H54 (cell line): ENCODE measurements around the gene CUEDC2.

Experiments used
- DNase-seq: peaks from one replicate; pipeline ENCODE4 v3.0.0; 2011; ENCODE audit warnings: low spot score, mixed read lengths; ENCODE audit not compliant: insufficient read length
- FAIRE-seq: peaks from 3 replicates; lab custom pipeline; 2011; peaks lifted over from hg19 to GRCh38; lab: Jason Lieb, UNC
- POLR2A ChIP-seq: IDR thresholded peaks from 2 replicates; pipeline ENCODE4 v1.6.1; 2011; ENCODE audit warnings: low read depth, mild to moderate bottlenecking, low read length

CUEDC2 gene

DNA sequence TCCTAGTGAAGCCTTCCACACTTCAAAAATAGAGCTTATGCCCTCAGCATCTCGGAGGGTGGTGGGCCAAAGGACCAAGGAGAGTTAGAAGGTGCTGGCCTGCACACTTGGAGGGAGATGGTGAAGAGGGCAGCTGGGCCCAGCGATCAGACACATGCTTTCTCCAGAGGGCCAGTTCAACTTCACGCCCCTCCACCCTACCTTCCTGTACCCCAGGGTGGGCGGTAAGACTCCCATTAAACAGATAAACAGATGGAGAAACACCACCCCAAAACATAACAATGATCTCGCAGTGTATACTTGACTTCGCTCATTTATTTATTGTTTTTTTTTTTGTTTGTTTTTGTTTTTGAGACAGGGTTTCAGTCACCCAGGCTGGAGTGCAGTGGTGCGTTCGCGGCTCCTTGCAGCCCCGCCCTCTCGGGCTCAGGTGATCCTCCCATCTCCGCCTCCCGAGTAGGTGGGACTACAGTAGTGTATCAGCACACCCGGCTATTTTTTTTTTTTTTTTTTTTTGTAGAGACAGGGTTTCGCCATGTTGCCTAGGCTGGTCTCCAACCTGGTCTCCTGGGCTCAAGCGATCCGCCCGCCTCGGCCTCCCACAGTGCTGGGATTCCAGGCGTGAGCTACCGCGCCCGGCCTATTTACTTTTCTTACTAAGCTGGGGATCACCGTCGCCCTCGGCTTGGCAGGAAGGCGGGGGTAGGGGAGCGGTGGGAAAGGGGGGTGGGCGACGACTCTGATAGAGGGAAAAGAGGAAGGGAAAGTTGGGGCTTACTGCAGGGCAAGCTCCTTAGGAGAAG lies 17.1 kb upstream of the CUEDC2 start:
- FAIRE-seq (no peak), DNase-seq (no peak)
- no peak for TF ChIP-seq POLR2A

- DNase-seq (no peak), FAIRE-seq (no peak)
- TF ChIP-seq POLR2A = no peak
Observed at GRCh38 chr10:102444851-102445250, 12.5 kb upstream of the CUEDC2 start.

- FAIRE-seq = no peak
- no peak for TF ChIP-seq POLR2A
- no peak for DNase-seq
Observed at GRCh38 chr10:102438374-102438773, 6.0 kb upstream of the CUEDC2 start.

DNA sequence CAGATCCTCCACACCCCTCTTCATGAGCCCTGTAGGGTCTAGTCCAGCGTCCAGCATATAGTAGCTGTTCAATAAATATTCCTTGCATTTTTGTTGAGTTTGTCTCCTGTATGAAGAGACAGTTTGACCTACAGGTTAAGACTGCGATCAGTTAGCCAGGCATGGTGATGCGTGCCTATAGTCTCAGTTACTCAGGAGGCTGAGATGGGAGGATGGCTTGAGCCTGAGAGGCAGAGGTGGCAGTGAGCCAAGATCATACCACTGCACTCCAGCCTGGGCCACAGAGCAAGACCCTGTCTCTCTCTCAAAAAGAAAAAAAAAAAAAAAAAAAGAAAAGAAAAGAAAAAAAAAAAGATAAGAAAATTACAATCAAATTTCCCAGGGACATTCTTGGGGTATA lies 5.1 kb upstream of the CUEDC2 start:
- TF ChIP-seq POLR2A = no peak
- DNase-seq (no peak), FAIRE-seq (no peak)

DNA sequence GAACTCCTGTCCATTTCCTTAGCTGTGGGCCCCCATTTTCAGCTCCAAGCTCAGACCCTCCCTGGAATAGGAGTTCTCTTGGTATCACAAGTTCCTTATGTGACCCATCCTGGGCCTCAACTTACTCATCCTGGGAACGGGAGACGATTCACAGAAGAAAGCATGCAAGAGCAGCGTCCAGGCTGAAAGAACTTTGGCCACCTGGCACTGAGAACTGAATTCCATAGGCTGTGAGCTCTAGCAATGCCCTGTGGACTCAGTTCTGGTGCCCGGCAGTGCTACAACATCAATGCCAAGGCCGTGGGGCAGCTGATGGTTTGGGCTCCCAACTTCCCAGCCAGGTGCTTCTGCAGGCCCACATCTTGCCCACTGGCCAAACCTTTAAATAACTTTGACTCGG lies 3.9 kb upstream of the CUEDC2 start:
- TF ChIP-seq POLR2A = no peak
- DNase-seq (no peak), FAIRE-seq (no peak)

DNA sequence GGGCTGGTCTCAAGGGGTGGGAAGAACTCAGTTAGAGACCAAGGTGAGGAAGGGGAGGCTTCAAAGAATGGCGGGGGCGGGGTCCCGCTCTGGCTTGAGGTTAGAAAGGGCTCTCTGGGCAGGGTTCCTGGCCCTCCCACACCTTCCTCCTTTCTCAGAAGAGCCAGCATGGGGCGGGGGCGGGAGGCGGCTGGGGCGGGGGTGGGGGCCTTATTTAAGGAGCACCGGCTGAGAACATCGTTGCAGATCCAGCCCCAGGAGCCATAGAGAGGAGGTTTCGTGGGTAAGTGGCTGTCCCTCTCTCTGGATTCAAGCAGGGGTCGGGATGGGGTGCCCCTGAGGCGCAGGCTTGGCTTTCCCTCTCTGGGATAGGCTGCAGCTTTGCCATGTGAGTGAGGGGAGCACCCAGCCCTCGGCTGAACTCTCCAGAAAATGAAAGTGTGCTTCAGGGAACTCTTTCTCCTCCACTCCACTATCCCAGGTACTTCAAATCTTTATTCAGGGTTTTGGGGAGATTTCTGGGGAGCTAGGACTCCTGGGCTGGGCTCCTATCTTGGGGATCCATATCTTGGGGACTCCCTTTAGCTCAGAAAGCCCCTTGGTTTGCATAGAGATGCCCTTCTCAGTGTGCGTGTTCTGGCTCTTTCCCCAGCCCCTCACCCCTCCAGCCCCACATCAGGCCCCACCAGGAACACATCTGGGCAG lies 3.3 kb upstream of the CUEDC2 start:
- no peak for TF ChIP-seq POLR2A
- FAIRE-seq = no peak
- no peak for DNase-seq

DNA sequence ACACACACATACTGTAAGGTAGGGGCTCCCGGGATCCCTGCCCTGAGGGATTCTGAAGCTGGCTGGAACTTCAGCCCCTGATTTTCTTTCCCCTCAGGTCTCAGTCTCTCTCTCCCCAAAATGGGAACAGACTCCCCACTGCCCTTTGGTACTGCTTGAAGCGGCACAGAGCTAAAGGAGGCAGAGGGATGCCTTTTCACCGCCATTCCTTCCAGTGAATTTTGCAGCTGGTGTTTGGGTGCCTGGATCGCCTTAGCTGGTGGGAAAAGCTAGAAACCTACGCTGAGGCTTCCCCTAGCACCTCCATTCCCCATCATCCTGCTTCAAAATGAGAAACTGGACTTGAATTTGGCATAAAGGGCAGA lies 2.7 kb upstream of the CUEDC2 start:
- TF ChIP-seq POLR2A = no peak
- DNase-seq = no peak
- no peak for FAIRE-seq

GRCh38 chr10:102434394-102435132 lies 2.2 kb upstream of the CUEDC2 start:
- no peak for DNase-seq
- FAIRE-seq = no peak
- no peak for TF ChIP-seq POLR2A

- FAIRE-seq = no peak
- TF ChIP-seq POLR2A = no peak
- DNase-seq = no peak
Observed at GRCh38 chr10:102433619-102434046, 1.3 kb upstream of the CUEDC2 start.

- no peak for FAIRE-seq
- no peak for TF ChIP-seq POLR2A
Observed at GRCh38 chr10:102431452-102432124, 786 bp downstream of the CUEDC2 start.

GRCh38 chr10:102429468-102429867 lies 2.9 kb downstream of the CUEDC2 start:
- FAIRE-seq (no peak), DNase-seq (no peak)
- no peak for TF ChIP-seq POLR2A

More at GRCh38 chr10:102431452-102432124, 786 bp downstream of the CUEDC2 start:
- DNase-seq = no peak

DNA sequence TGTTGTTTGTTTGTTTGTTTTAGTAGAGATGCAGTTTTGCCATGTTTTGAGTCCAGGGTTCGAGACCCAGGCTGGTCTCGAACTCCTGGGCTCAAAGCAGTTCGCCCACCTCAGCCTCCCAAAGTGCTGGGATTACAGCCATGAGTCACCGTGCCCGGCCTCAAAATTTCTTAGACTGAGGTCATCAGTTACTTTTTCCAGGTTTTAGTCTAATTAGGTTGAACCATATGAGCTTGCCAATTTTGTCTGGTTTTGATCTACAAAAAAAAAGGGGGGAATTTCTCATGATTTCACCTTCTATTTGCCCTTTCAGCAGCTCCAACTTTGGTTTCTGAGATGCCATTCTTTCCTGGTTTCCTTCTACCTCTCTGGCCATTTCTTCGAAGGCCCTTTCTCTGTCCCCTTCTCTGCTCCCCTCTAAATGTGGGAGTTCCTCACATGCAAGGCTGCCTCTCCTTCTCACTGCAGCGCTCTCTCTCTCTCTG lies 5.5 kb downstream of the CUEDC2 start:
- no peak for FAIRE-seq
- no peak for TF ChIP-seq POLR2A
- DNase-seq = no peak

DNA sequence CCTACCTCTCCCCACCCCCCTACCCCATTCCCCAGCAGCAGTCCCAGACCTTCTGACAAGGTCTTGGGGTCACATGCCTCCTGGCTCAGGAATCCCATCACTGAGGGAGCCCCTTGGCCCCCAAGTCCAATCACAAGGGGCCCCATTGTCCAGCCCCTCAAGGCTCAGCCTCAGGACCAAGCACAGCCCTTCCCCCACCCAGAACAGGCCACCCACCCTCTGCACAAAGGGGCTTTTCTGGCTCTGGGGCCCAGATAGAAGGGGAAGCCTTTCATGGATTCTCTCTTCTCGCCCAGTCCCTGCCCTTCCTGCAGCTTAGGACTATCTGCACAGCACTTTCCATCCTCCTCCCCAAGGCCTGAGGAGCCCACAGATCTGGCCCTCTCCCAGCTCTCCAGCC lies 6.9 kb downstream of the CUEDC2 start:
- DNase-seq = no peak
- TF ChIP-seq POLR2A = no peak
- FAIRE-seq = no peak

- TF ChIP-seq POLR2A = no peak
- no peak for FAIRE-seq
- no peak for DNase-seq
Observed at GRCh38 chr10:102424916-102425315, 7.5 kb downstream of the CUEDC2 start.
